Endothelial cell of umbilical vein (primary cell): ENCODE measurements around the gene RAD51B. TPM values are rescaled to one million over a fixed set of nuclear protein-coding genes. Genes with fewer than 3 reads are reported as not detected.

ENCODE experiments used
- BruUV-seq: library from RNA; stranded (reverse); fragments of 400-500 nt; replicated peaks from 2 replicates; lab custom pipeline; 2021; lab: Mats Ljungman, UMichigan
- CTCF ChIA-PET: fragments of 300-600, 350-600 bp; sonication (Branson Sonifier 250); formaldehyde crosslinking; loops from one replicate; lab custom pipeline; 2021; ENCODE audit warnings: antibody characterized with exemption, inconsistent platforms; lab: Charles Lee
- POLR2A ChIA-PET: fragments of 300-600, 350-600 bp; sonication (Branson Sonifier 250); formaldehyde crosslinking; loops from one replicate; lab custom pipeline; 2021; ENCODE audit warnings: antibody characterized with exemption, inconsistent platforms; lab: Charles Lee
- DNase-seq: peaks from one replicate; pipeline ENCODE4 v3.0.0-alpha.2; 2011; ENCODE audit warnings: low read depth, low spot score
- FAIRE-seq: peaks from 2 replicates; lab custom pipeline; 2011; peaks lifted over from hg19 to GRCh38; lab: Jason Lieb, UNC
- H2AFZ ChIP-seq: 2 replicates; pipeline ENCODE4 v1.6.0; 2012; ENCODE audit warnings: low read depth, low read length, control low read depth, inconsistent platforms
- H3K27ac ChIP-seq: 2 replicates; pipeline ENCODE4 v1.5.1; 2011; ENCODE audit warnings: low read depth, mild to moderate bottlenecking, control low read depth, low read length, moderate library complexity; ENCODE audit not compliant: insufficient read depth
- H3K27me3 ChIP-seq, 2 experiments: 2 replicates each; pipeline versions ENCODE4 v1.6.0 to v1.6.1; 2011; ENCODE audit warnings: low read length in 2 of 2, mixed read lengths in 1 of 2; ENCODE audit not compliant: control insufficient read depth in 2 of 2, insufficient read depth in 2 of 2
- H3K36me3 ChIP-seq, 2 experiments: 2 replicates in 1 of 2; 3 replicates in 1 of 2; pipeline ENCODE4 v1.5.1; 2011; ENCODE audit warnings: low read length in 2 of 2, mild to moderate bottlenecking in 1 of 2, moderate library complexity in 1 of 2; ENCODE audit not compliant: control insufficient read depth in 2 of 2, insufficient read depth in 2 of 2; ENCODE audit errors: extremely low read depth in 1 of 2
- H3K4me1 ChIP-seq: 3 replicates; pipeline ENCODE4 v1.5.1; 2011; ENCODE audit warnings: mild to moderate bottlenecking, low read length; ENCODE audit not compliant: control insufficient read depth, insufficient read depth; ENCODE audit errors: extremely low read depth
- H3K4me2 ChIP-seq: 2 replicates; pipeline ENCODE4 v1.6.1; 2011; ENCODE audit warnings: low read length, control low read depth, mixed read lengths; ENCODE audit not compliant: insufficient read depth
- H3K4me3 ChIP-seq, 3 experiments: fragments of 200-600 bp in 1 of 3; sonication (generic), shearing (Covaris generic) in 1 of 3; replicated peaks in 1 of 3; 2 replicates each; pipeline ENCODE4 v1.5.1; 2011 to 2016; ENCODE audit warnings: control low read depth in 3 of 3, low read length in 3 of 3, mild to moderate bottlenecking in 2 of 3, inconsistent platforms in 1 of 3, low read depth in 1 of 3, moderate library complexity in 1 of 3; ENCODE audit not compliant: insufficient read depth in 1 of 3
- H3K79me2 ChIP-seq: 2 replicates; pipeline ENCODE4 v1.6.0; 2012; ENCODE audit warnings: low read length, inconsistent platforms; ENCODE audit not compliant: control insufficient read depth, insufficient read depth
- H3K9ac ChIP-seq: replicated peaks from 2 replicates; pipeline ENCODE3; 2011; ENCODE audit warnings: low read length, control low read depth; ENCODE audit not compliant: insufficient read depth; ENCODE audit errors: extremely low read depth
- H3K9me1 ChIP-seq: replicated peaks from 3 replicates; pipeline ENCODE4 v1.6.0; 2011; ENCODE audit warnings: mild to moderate bottlenecking, low read length; ENCODE audit not compliant: control insufficient read depth, insufficient read depth; ENCODE audit errors: extremely low read depth
- H3K9me3 ChIP-seq: replicated peaks from 2 replicates; pipeline ENCODE4 v1.5.1; 2012; ENCODE audit warnings: low read length, inconsistent platforms; ENCODE audit not compliant: control insufficient read depth, insufficient read depth
- H4K20me1 ChIP-seq: replicated peaks from 2 replicates; pipeline ENCODE3; 2011; ENCODE audit warnings: mild to moderate bottlenecking, low read length; ENCODE audit not compliant: control insufficient read depth, insufficient read depth; ENCODE audit errors: extremely low read depth
- CTCF ChIP-seq, 2 donors: IDR thresholded peaks; 1 replicate in 1 of 2; 2 replicates in 1 of 2; pipeline ENCODE4 v1.5.1; 2011; ENCODE audit warnings: low read length in 2 of 2, mild to moderate bottlenecking in 2 of 2, moderate library complexity in 2 of 2, control low read depth in 1 of 2, inconsistent platforms in 1 of 2, low read depth in 1 of 2; ENCODE audit not compliant: insufficient read depth in 1 of 2; ENCODE audit errors: extremely low read depth in 1 of 2
- EZH2 ChIP-seq: IDR thresholded peaks from 2 replicates; pipeline ENCODE4 v1.6.1; 2012; ENCODE audit warnings: borderline replicate concordance, low read depth, mild to moderate bottlenecking, moderate library complexity, low read length, inconsistent platforms; ENCODE audit not compliant: severe bottlenecking
- FOS ChIP-seq: IDR thresholded peaks from 2 replicates; pipeline ENCODE4 v1.6.1; 2011; ENCODE audit warnings: mild to moderate bottlenecking, low read length, moderate library complexity, borderline replicate concordance; ENCODE audit not compliant: insufficient read depth
- GATA2 ChIP-seq: IDR thresholded peaks from 2 replicates; pipeline ENCODE4 v1.7.0; 2011; ENCODE audit warnings: low read depth, mild to moderate bottlenecking, moderate library complexity, mixed read lengths, low read length; ENCODE audit not compliant: insufficient read length, insufficient read depth
- JUN ChIP-seq: IDR thresholded peaks from 2 replicates; pipeline ENCODE4 v1.6.1; 2011; ENCODE audit warnings: borderline replicate concordance, low read depth; ENCODE audit not compliant: insufficient read length, insufficient read depth
- MYC ChIP-seq: IDR thresholded peaks from one replicate; pipeline ENCODE4 v1.6.1; 2011; ENCODE audit warnings: mild to moderate bottlenecking, low read depth, low read length
- POLR2A ChIP-seq: IDR thresholded peaks from 2 replicates; pipeline ENCODE4 v1.6.1; 2012; ENCODE audit warnings: low read depth, mild to moderate bottlenecking, control low read depth, low read length
- POLR2AphosphoS5 ChIP-seq: IDR thresholded peaks from 2 replicates; pipeline ENCODE4 v1.6.1; 2012; ENCODE audit warnings: low read depth, mild to moderate bottlenecking, control low read depth, low read length, moderate library complexity; ENCODE audit not compliant: insufficient read depth
- dilution Hi-C: fragments of 300-500 bp; cut with MboI; formaldehyde crosslinking; loops from one replicate; pipeline ENCODE4 v1.15.0; 2019; ENCODE audit warnings: low sequenced_read_pairs; ENCODE audit not compliant: extremely low pct_ligation_motif_present
- intact Hi-C: fragments of 100-400 bp; cut with micrococcal nuclease; formaldehyde crosslinking; loops from one replicate; pipeline ENCODE4 v1.10.0; 2022
- polyA plus RNA-seq, 4 experiments: library from polyadenylated mRNA; depleted of rRNA in 3 of 4; stranded (reverse) in 3 of 4; unstranded in 1 of 4; fragments of >200 nt; gene quantifications; 2 replicates each; pipeline versions ENCODE4 v1.2.1 to v1.2.3, GENCODE V29; 2011 to 2012; ENCODE audit warnings: missing spikeins in 1 of 4
- total RNA-seq: library from RNA; stranded (reverse); gene quantifications from 2 replicates; pipeline ENCODE4 v1.2.3, GENCODE V29; 2021
- TF ChIP-seq, protein P1 (sequence below): IDR thresholded peaks from 2 replicates; pipeline ENCODE4 v1.6.1; 2011; ENCODE audit not compliant: insufficient read depth, insufficient read length

The RAD51B gene
- total and polyA plus RNA-seq, 2 donors (not counting 3 experiments of a cell fraction or from before 2014, with no cell fraction given): 3.9 to 19.0 TPM

GRCh38 chr14:68713782-68714181 is 894.2 kb downstream of the RAD51B start:
- CTCF ChIA-PET: interaction anchor here (1.2 to 1.5 kb wide), 2 partner anchors 67 to 466 kb away, joined by 3 to 4 read pairs; no protein-coding TSS in a partner anchor
- H3K4me2 ChIP-seq: no peak overlapping the region
- dilution Hi-C loops: no loop called here

More at GRCh38 chr14:68713782-68714181, 894.2 kb downstream of the RAD51B start:
- H3K36me3 ChIP-seq: no peaks in the 10 kb centered on the region
- intact Hi-C loops: no loop called here
- H3K79me2 ChIP-seq: no peaks in the 10 kb centered on the region
- no peak overlapping the region for H3K27ac ChIP-seq
- no peak for DNase-seq
- no peak overlapping the region for H3K9ac ChIP-seq
- H3K27me3 ChIP-seq: no peaks in the 10 kb centered on the region
- H4K20me1 ChIP-seq: no peaks in the 10 kb centered on the region
- no peak for FAIRE-seq
- no peak overlapping the region for H2AFZ ChIP-seq
- H3K9me1 ChIP-seq: no peaks in the 10 kb centered on the region
- TF ChIP-seq POLR2A (no peak), JUN (no peak), POLR2AphosphoS5 (no peak), FOS (no peak), GATA2 (no peak), CTCF (IDR thresholded peaks at IDR 0.05; ENCODE audit: extremely low read depth in 1 of 2, insufficient read depth in 1 of 2, low read depth in 1 of 2, low read length in 2 of 2) (no peak), EZH2 (no peak), MYC (no peak)
- TF ChIP-seq, protein P1, sequence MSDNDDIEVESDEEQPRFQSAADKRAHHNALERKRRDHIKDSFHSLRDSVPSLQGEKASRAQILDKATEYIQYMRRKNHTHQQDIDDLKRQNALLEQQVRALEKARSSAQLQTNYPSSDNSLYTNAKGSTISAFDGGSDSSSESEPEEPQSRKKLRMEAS: no peak
- H3K4me1 ChIP-seq: no peaks in the 10 kb centered on the region
- no peak overlapping the region for H3K4me3 ChIP-seq
- POLR2A ChIA-PET: no interaction called here
- no TSS peak for BruUV-seq
- H3K9me3 ChIP-seq: no peaks in the 10 kb centered on the region
